H9 (cell line): ENCODE results near the gene SPINK1. TPM values are rescaled to one million over a fixed set of nuclear protein-coding genes. Genes with fewer than 3 reads are reported as not detected.

Source experiments
- DNase-seq: peaks from one replicate; pipeline ENCODE4 v3.0.0-alpha.2; 2017
- H2AFZ ChIP-seq: one replicate; pipeline ENCODE4 v1.6.1; 2013; ENCODE audit warnings: mild to moderate bottlenecking, low read length, control low read depth, moderate library complexity
- H2AK5ac ChIP-seq: 2 replicates; pipeline ENCODE4 v1.6.1; 2013; ENCODE audit warnings: low read length, control low read depth, mixed read lengths; ENCODE audit not compliant: insufficient read length
- H2BK120ac ChIP-seq: one replicate; pipeline ENCODE4 v1.6.1; 2013; ENCODE audit warnings: low read depth, mild to moderate bottlenecking, low read length, control low read depth, inconsistent platforms; ENCODE audit not compliant: poor library complexity, severe bottlenecking
- H2BK12ac ChIP-seq: 2 replicates; pipeline ENCODE4 v1.6.1; 2013; ENCODE audit warnings: low read length, control low read depth, mixed read lengths, low read depth; ENCODE audit not compliant: insufficient read length
- H2BK15ac ChIP-seq: 2 replicates; pipeline ENCODE4 v1.6.1; 2013; ENCODE audit warnings: low read depth, low read length, control low read depth
- H2BK20ac ChIP-seq: one replicate; pipeline ENCODE4 v1.6.1; 2013; ENCODE audit warnings: low read depth, mild to moderate bottlenecking, low read length, control low read depth, inconsistent platforms; ENCODE audit not compliant: poor library complexity, severe bottlenecking
- H2BK5ac ChIP-seq: 2 replicates; pipeline ENCODE4 v1.6.1; 2013; ENCODE audit warnings: low read length, control low read depth, mixed read lengths; ENCODE audit not compliant: insufficient read length
- H3K14ac ChIP-seq: 2 replicates; pipeline ENCODE4 v1.6.1; 2013; ENCODE audit warnings: low read length, control low read depth; ENCODE audit not compliant: insufficient read depth
- H3K18ac ChIP-seq: 2 replicates; pipeline ENCODE4 v1.6.1; 2013; ENCODE audit warnings: low read depth, mild to moderate bottlenecking, mixed read lengths, low read length, control low read depth; ENCODE audit not compliant: insufficient read length
- H3K23ac ChIP-seq: 2 replicates; pipeline ENCODE4 v1.6.1; 2013; ENCODE audit warnings: low read length, control low read depth, mixed read lengths, low read depth; ENCODE audit not compliant: insufficient read length
- H3K23me2 ChIP-seq: 2 replicates; pipeline ENCODE4 v1.6.1; 2013; ENCODE audit warnings: low read depth, mild to moderate bottlenecking, mixed read lengths, low read length, control low read depth; ENCODE audit not compliant: insufficient read length, poor library complexity, severe bottlenecking
- H3K27ac ChIP-seq: 2 replicates; pipeline ENCODE4 v1.5.1; 2013; ENCODE audit warnings: low read length, control low read depth, mixed read lengths, low read depth; ENCODE audit not compliant: insufficient read length
- H3K27me3 ChIP-seq: 2 replicates; pipeline ENCODE4 v1.6.1; 2013; ENCODE audit warnings: low read length, control low read depth, inconsistent platforms; ENCODE audit not compliant: insufficient read depth
- H3K4ac ChIP-seq: 2 replicates; pipeline ENCODE4 v1.6.1; 2013; ENCODE audit warnings: low read depth, mild to moderate bottlenecking, control low read depth, inconsistent platforms, low read length, moderate library complexity
- H3K4me1 ChIP-seq: 2 replicates; pipeline ENCODE4 v1.6.1; 2013; ENCODE audit warnings: low read length, control low read depth, inconsistent platforms; ENCODE audit not compliant: insufficient read depth
- H3K4me2 ChIP-seq: 2 replicates; pipeline ENCODE4 v1.6.1; 2013; ENCODE audit warnings: low read length, control low read depth, mixed read lengths; ENCODE audit not compliant: insufficient read length, insufficient read depth
- H3K56ac ChIP-seq: 2 replicates; pipeline ENCODE4 v1.6.1; 2013; ENCODE audit warnings: low read depth, mild to moderate bottlenecking, mixed read lengths, low read length, control low read depth; ENCODE audit not compliant: insufficient read length
- H3K79me1 ChIP-seq: 2 replicates; pipeline ENCODE4 v1.6.1; 2013; ENCODE audit warnings: low read depth, mild to moderate bottlenecking, moderate library complexity, low read length, control low read depth, inconsistent platforms; ENCODE audit not compliant: insufficient read depth, poor library complexity, severe bottlenecking
- H3K79me2 ChIP-seq: 2 replicates; pipeline ENCODE4 v1.6.1; 2013; ENCODE audit warnings: low read length, control low read depth, inconsistent platforms; ENCODE audit not compliant: insufficient read depth
- H3K9ac ChIP-seq: 2 replicates; pipeline ENCODE4 v1.6.1; 2013; ENCODE audit warnings: low read length, control low read depth, mixed read lengths; ENCODE audit not compliant: insufficient read length; ENCODE audit errors: extremely low read depth
- H3K9me3 ChIP-seq: one replicate; pipeline ENCODE4 v1.6.1; 2013; ENCODE audit warnings: low read depth, low read length, inconsistent platforms; ENCODE audit not compliant: control insufficient read depth
- H3T11ph ChIP-seq: one replicate; pipeline ENCODE4 v1.6.1; 2013; ENCODE audit warnings: mild to moderate bottlenecking, low read length, control low read depth, inconsistent platforms
- H4K20me1 ChIP-seq: one replicate; pipeline ENCODE4 v1.6.1; 2013; ENCODE audit not compliant: control insufficient read depth, insufficient read length, insufficient read depth
- H4K5ac ChIP-seq: 2 replicates; pipeline ENCODE4 v1.6.1; 2013; ENCODE audit warnings: low read depth, mild to moderate bottlenecking, mixed read lengths, low read length, control low read depth; ENCODE audit not compliant: insufficient read length
- H4K8ac ChIP-seq: replicated peaks from 2 replicates; pipeline ENCODE4 v1.6.1; 2013; ENCODE audit warnings: low read length, control low read depth, mixed read lengths, low read depth; ENCODE audit not compliant: insufficient read length
- H4K91ac ChIP-seq: 2 replicates; pipeline ENCODE4 v1.6.1; 2013; ENCODE audit warnings: low read depth, mild to moderate bottlenecking, moderate library complexity, mixed read lengths, low read length, control low read depth; ENCODE audit not compliant: insufficient read length
- H3K27ac Mint-ChIP-seq, 3 experiments: 2 replicates in 2 of 3; 3 replicates in 1 of 3; pipeline ENCODE4 v1.8.0; 2020 to 2021; ENCODE audit warnings: mixed read lengths in 3 of 3, mild to moderate bottlenecking in 1 of 3, moderate library complexity in 1 of 3
- H3K27me3 Mint-ChIP-seq: 2 replicates; pipeline ENCODE4 v1.8.0; 2021; ENCODE audit warnings: low read depth, mild to moderate bottlenecking, moderate library complexity, mixed read lengths
- H3K36me3 Mint-ChIP-seq, 3 experiments: 2 replicates in 2 of 3; 3 replicates in 1 of 3; pipeline ENCODE4 v1.8.0; 2020 to 2021; ENCODE audit warnings: low read depth in 3 of 3, mixed read lengths in 3 of 3; ENCODE audit not compliant: insufficient read depth in 1 of 3
- H3K4me1 Mint-ChIP-seq, 2 experiments: 2 replicates each; pipeline ENCODE4 v1.8.0; 2020; ENCODE audit warnings: mixed read lengths in 2 of 2
- H3K4me3 Mint-ChIP-seq, 2 experiments: 2 replicates in 1 of 2; 3 replicates in 1 of 2; pipeline ENCODE4 v1.8.0; 2020 to 2021; ENCODE audit warnings: mild to moderate bottlenecking in 2 of 2, mixed read lengths in 2 of 2, moderate library complexity in 1 of 2
- H3K9me3 Mint-ChIP-seq, 2 experiments: 2 replicates in 1 of 2; 3 replicates in 1 of 2; pipeline ENCODE4 v1.8.0; 2020; ENCODE audit warnings: mild to moderate bottlenecking in 2 of 2, mixed read lengths in 2 of 2, moderate library complexity in 1 of 2
- CTCF ChIP-seq: fragments of 200-600 bp; sonication (generic); conservative IDR thresholded peaks from 3 replicates; pipeline ENCODE4 v1.8.0; 2021; ENCODE audit warnings: antibody characterized with exemption, mild to moderate bottlenecking
- WGBS: extraction: QIAGEN DNeasy Blood & Tissue Kit; methylation state at CpG from one replicate; pipeline ENCODE4 v1.1.7; 2013; ENCODE audit warnings: missing lambda C conversion rate, low lambda C conversion rate, mixed read lengths; ENCODE audit not compliant: insufficient read length; ENCODE audit errors: extremely low coverage; 5-methylcytosine and 5-hydroxymethylcytosine counted together
- total RNA-seq: library from RNA; stranded (reverse); gene quantifications from 2 replicates; pipeline ENCODE4 v1.2.1, GENCODE V29; 2021

The SPINK1 gene
- total RNA-seq, 1 experiment from 2014 or later, result 3.1 TPM

DNA sequence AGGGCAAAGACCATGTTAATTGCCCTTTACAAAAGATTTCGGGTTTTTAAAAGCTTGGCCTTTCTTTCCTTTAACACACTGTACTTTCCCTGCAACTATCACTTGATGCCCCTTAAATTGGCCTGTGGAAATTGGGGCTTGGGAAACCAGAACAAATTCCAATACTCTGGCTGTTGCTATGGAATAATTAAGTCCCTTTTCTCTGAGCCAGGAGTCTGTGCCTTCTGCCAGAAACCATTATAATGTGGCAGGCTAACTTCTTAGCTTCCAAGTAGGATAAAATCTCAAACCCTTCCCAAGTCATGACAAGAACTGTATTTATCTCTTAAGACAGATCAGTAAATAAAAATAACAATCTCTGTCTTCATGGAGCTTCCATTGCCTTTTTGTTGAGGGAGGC, 1.1 kb upstream of the SPINK1 start:
- Histone ChIP-seq H4K20me1 (no peaks in the 10 kb centered on the region), H4K8ac (no peak overlapping the region), H3K27ac (no peak overlapping the region), H3K27me3 (no peaks in the 10 kb centered on the region), H3K56ac (no peak overlapping the region), H3K14ac (no peak overlapping the region), H2BK5ac (no peak overlapping the region), H3K79me2 (no peaks in the 10 kb centered on the region), H3K4ac (no peak overlapping the region), H2BK15ac (no peak overlapping the region), H3T11ph (no peak overlapping the region), H4K5ac (no peak overlapping the region), H3K23ac (no peak overlapping the region), H3K23me2 (no peaks in the 10 kb centered on the region), H3K18ac (no peak overlapping the region), H2BK20ac (no peak overlapping the region), H3K4me2 (no peak overlapping the region), H2BK12ac (no peak overlapping the region), H3K9ac (no peak overlapping the region), H2BK120ac (no peak overlapping the region), H2AK5ac (no peak overlapping the region), H2AFZ (no peak overlapping the region), H4K91ac (no peak overlapping the region), H3K79me1 (no peaks in the 10 kb centered on the region), H3K4me1 (no peaks in the 10 kb centered on the region), H3K9me3 (no peaks in the 10 kb centered on the region)
- no peaks in the 10 kb centered on the region for H3K27me3 Mint-ChIP-seq
- no peaks in the 10 kb centered on the region for H3K9me3 Mint-ChIP-seq
- no peaks in the 10 kb centered on the region for H3K36me3 Mint-ChIP-seq
- no peaks in the 10 kb centered on the region for H3K4me1 Mint-ChIP-seq
- no peak overlapping the region for H3K4me3 Mint-ChIP-seq
- DNase-seq, result no peak
- WGBS, result no CpG with 5 or more reads among the region's 1 CpG
- TF ChIP-seq CTCF, result no peak
- H3K27ac Mint-ChIP-seq, result no peak overlapping the region
